Measurements from ENCODE around the gene SLC25A28.

SLC25A28 gene, protein sequence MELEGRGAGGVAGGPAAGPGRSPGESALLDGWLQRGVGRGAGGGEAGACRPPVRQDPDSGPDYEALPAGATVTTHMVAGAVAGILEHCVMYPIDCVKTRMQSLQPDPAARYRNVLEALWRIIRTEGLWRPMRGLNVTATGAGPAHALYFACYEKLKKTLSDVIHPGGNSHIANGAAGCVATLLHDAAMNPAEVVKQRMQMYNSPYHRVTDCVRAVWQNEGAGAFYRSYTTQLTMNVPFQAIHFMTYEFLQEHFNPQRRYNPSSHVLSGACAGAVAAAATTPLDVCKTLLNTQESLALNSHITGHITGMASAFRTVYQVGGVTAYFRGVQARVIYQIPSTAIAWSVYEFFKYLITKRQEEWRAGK

DNA sequence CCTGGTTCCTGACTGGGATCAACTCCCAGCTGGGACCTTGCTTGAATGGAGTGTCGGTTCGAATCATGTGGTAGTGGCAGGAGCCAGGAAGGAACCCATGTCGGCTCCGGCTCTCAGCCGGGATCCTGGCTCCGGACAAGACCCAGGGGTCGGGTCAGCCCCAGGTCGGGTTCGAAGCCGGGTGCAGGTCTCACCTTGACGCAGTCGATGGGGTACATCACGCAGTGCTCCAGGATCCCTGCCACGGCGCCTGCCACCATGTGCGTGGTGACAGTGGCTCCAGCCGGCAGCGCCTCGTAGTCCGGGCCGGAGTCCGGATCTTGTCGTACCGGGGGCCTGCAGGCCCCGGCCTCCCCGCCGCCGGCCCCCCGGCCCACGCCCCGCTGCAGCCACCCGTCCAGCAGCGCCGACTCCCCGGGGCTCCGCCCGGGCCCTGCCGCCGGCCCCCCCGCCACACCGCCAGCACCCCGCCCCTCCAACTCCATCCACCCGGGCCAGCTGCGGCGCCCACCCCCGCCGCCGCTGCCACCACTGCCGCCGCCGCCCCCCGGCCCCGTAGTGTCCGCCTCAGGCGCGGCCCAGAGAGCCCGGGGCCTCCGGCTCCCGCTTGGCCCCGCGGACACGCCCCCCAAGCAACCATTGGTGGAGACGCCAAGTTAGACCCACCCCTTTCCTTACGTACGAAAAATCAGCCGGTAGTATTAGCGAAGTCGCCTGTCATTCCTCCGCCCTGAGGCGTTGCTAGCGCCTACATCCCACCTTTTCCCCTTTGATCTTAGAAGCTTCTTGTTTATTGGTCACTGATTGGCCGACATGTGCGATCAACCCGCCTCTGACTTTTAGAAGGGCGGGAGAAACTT lies at the start of gene SLC25A28:
TSS of gene SLC25A28 (minus strand) at position 589 of the 860 bp plus-strand sequence. CDS start at position 485, 104 bp downstream.
- in situ Hi-C loops (cut with HindIII; ENCODE audit: low sequenced_read_pairs): loop anchor here (25.0 kb wide), 1 partner anchor 183 kb away; the partner anchor contains the start of gene GOT1

DNA sequence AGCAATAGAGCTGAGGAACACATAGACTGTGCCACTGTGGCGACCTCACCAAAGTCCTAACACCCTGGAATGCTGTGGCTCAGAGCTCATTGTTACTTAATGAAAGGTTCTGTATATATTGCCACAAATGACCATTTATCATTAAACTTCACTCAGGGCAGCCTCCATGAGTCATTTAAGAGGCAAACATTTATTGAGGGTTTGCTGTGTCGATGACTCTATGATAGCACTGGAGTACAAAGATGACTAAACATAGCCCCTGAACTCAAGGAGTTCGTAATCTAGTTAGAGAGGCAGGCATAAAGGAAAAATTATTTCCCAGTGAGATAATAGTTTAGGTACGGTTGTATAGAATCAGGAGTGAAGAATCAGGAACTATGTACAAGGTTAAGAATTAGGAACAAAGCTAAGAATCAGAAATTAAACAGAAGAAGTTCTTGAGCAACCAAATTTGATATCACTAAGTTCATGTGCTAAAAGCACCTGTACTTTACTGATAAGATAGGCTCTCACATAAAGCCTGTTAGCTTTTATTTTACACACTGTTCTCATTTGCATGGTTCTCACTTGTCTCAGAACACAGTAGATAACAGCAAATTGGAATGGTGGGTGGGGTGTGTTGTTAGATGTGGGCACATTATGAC lies 47.0 kb upstream of the SLC25A28 start:
- in situ Hi-C loops (cut with HindIII; ENCODE audit: low sequenced_read_pairs): no loop called here

DNA sequence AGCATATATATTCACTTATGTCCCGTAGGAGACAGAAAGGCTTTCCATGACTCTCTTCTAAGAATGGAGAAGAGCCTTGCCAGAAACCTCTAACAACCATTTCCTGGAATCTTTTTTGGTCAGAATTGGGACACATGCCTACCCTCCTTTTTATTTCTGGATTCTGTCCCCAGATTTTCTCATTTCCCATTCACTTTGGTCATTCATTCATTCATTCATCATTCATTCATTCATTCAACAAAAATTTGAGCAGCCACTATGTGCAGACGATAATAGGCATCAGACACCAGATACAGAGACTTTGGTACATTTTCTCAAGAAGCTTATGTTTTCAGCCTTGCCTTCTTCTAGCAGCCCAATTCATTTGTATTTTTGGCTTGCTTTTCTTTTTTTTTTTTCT lies 45.1 kb upstream of the SLC25A28 start:
- in situ Hi-C loops (cut with HindIII; ENCODE audit: low sequenced_read_pairs): no loop called here

DNA sequence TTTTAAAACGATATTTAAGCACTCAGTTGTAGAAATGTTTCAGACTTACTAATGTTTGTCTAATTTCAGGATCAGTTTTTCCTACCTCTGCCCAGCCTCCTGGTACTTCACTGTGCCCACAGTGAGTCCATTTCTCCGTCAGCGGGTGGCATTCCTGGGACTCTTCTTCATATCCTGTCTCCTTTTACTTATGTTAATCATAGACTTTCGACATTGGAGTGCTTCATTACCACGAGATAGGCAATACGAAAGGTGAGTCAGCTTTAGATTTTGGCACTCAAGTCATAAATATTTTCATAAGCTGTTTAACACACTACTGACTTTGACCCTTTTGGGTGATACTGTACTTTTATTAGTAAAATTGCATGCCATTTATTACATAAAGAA lies 41.1 kb upstream of the SLC25A28 start:
- in situ Hi-C loops (cut with HindIII; ENCODE audit: low sequenced_read_pairs): no loop called here

DNA sequence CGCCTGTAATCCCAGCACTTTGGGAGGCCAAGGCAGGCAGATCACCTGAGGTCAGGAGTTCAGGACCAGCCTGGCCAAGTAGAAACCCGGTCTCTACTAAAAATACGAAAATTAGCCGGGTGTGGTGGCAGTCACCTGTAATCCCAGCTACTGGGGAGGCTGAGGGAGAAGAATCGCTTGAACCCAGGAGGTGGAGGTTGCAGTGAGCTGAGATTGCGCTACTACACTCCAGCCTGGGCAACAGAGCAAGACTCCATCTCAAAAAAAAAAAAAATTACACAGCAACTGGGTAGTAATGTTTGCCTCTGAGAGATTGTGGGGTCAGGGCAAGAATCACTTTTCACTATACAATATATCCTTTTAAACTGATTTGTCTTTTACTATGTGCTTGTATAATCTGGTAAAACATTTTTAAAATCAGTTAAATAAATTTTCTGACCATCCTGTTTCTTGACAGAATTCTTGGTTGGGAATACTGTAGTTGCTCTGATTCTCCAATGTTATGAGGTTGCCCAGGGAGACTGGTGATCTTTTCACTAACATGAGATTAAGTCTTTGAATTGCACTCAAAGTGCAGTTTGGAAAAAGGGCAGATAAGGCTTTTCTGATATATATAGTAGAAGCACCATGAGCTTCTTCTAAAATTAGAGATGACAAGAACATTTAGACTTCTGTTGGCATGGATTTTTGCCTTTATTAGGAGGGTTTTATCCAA lies 40.6 kb upstream of the SLC25A28 start:
- in situ Hi-C loops (cut with HindIII; ENCODE audit: low sequenced_read_pairs): no loop called here

DNA sequence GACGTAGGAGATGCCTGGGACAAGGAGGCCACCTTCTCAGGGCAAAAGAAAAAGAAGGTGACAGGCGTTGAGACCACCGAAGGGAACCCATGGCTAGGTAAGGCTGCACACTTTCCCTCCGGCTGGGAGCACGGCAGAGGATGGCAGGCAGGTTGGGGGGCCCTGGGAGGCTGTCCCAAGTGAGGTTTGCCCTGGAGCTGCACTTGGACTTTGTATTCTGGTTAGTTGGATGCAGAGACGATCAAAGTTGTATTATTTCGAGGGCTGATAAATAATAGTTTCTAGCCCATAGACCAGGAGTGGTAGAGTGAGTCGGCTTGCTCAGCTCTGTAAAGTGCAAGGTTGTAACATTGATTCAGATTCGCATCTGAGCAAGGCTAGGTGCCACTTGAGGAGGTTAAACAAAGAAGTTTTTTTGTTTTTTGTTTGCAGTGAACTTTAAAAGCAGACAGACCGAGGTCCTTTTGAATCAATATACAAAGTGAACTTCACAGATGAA lies 39.7 kb upstream of the SLC25A28 start:
- in situ Hi-C loops (cut with HindIII; ENCODE audit: low sequenced_read_pairs): no loop called here

DNA sequence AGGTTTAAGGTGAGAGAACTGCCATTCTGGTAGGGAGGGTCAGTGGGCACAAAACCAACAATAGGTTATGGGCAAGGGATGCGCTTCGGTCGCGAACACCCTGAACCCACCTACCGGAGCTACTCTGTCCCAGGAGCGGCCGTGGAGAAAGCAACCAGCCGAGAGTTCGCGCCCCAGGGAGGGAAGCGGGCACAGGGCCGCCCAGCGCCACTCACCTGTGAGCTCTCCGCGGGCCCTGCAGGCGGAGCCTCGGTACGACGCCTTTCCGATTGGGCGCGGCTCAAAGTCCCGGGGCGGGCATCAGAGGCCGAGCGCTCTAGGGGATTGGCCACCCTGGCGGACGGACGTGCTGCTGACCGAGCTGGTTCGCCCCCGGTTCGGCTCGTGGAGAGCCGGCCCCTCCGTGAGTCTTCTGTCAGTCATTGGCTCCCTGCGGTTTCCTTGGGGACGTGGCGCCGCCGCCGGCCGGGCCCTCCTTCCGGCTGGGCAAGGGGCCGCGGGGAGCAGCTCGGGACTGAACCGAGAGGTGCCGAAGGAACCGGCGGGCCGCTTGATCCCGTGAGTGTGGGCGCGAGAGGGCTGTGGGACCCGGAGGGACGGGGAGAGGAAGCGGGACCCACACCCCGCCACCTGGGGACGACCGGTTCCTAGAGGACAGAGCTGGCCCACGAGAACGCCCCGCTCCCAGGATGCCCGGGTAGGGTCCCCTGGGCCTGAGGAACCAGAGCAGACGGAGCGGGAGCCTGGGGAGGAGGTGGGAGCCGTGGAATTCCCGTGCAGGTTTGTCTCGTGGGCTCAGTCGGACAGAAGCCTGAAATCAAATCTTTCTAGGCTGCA lies 39.0 kb upstream of the SLC25A28 start, which contains the start of gene ENTPD7:
TSS of gene ENTPD7 (plus strand) at position 479 of the 837 bp plus-strand sequence. CDS start 448 bp downstream, outside the sequence.
- in situ Hi-C loops (cut with HindIII; ENCODE audit: low sequenced_read_pairs): no loop called here

DNA sequence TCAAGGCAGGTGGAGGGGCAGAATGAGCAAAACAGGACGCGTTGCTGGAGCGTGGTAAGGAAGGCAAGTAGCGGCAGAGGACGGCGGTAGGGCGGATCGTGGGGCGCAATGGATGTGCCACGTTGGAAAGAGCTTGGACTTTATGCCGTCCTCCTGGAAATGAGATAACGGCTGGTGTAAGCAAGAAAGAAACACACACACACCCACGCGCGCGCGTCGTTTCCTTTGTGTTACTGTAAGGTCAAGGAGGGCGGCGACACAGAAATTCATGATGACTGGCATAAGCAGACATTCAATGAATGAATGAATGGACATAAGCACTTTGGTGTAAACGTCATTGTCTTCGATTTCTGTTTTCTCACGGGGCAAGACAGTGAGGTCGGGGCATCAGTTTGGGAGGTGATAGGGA lies 38.4 kb upstream of the SLC25A28 start:
- in situ Hi-C loops (cut with HindIII; ENCODE audit: low sequenced_read_pairs): no loop called here

DNA sequence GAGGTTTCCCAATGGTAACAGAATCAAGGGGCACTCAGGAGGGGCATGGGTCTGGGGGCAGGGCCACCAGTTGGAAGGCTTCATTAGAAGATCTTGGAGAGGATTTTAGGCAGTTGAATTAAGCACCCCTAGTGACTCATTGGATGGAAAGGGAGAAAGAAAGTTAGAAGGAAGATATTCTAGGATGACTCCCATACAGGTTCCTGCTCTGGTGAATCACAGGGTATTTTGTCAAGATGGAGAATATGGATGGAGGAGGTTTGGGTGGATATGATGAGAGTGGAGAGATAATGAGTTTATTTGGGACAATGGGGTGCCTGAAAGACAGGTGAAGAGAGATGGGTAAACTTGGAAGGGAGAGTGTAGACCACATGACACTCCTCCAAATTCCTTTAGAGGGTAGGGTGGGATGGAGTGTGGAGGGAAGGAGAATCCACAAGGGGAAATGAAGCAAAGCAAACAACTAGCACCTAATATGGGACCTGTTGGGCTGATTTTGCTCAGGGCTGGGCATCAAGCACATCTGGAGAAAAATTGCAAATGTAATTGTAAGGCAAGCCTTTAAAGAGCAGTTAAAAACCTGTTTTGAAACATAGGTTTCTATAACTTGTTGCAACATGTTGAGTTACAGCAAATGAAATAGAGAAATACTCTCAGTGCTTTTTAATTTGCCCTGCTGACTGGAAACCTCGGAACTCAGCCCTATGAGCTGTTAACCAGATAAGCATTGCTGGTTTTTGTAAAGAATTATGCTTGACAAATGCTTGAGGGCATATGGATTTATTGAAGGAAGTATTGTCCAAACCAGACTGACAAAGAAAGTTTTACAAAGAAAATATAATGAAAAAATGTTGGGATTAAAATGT lies 36.2 kb upstream of the SLC25A28 start:
- in situ Hi-C loops (cut with HindIII; ENCODE audit: low sequenced_read_pairs): no loop called here

DNA sequence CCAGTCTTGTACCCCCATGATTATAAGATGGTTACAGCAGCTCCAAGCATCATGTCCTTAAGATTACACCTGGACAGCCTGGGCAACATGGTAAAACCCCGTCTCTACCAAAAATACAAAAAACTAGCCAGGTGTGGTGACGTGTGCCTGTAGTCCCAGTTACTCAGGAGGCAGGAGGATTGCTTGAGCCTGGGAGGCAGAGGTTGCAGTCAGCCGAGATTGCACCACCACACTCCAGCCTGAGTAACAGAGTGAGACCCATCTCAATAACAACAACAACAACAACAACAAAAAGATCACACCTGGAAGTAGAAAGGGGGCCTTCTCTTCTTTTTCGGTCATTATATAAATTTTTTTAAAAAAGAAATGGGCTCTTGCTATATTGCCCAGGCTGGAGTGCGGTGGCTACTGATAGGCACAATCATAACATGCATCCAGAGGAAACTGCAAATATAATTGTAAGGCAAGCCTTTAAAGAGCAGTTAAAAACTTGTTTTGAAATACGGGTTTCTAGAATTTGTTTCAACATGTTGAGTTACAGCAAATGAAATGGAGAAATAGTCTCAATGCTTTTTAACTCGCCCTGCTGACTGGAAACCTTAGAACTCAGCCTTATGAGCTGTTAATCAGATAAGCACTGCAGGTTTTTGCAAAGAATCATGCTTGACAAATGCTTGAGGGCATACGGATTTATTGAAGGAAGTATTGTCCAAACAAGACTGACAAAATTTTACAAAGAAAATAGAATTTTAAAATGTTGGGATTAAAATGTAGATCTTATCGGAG lies 34.3 kb upstream of the SLC25A28 start:
- in situ Hi-C loops (cut with HindIII; ENCODE audit: low sequenced_read_pairs): no loop called here

DNA sequence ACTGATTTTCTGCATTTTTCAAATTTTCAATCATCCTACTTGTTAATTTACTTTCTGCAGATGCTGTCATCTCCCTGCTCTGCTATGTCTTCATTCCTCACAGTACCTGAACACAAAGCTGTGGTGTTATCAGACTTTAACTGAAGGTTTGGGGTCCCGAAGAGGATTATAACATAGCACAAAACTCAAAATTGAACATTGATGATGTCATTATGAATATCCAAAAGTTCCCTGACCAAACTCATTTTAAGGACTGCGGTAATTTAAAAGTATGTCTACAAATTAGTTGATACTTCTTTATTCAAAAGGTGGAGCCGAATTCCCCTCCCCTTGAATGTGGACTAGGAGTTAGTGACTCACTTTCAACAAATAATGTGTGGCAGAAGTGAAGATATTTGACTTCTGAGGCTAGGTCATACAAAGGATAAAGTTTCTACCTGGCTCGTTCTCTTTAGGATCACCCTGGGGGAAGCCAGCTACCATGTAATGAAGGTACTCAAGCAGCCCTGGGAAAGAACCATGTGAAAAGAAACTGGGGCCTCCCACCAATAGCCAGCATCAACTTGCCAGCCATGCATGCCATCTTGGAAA lies 32.7 kb upstream of the SLC25A28 start:
- in situ Hi-C loops (cut with HindIII; ENCODE audit: low sequenced_read_pairs): no loop called here

DNA sequence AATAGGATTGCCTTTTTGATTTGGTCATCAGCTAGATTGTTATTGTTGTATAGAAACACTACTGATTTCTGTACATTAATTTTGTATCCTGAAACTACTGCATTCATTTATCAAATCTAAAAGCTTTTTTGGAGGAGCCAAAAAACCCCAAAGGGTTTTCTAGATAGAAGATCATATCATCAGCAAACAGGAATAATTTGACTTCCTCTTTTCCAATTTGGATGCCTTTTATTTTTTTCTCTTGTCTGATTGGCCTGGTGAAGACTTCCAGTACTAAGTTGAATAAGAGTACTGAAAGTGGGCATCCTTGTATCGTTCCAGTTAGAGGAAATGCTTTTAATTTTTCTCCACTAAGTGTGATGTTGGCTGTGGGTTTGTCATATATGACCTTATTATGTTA lies 28.5 kb upstream of the SLC25A28 start:
- in situ Hi-C loops (cut with HindIII; ENCODE audit: low sequenced_read_pairs): no loop called here

DNA sequence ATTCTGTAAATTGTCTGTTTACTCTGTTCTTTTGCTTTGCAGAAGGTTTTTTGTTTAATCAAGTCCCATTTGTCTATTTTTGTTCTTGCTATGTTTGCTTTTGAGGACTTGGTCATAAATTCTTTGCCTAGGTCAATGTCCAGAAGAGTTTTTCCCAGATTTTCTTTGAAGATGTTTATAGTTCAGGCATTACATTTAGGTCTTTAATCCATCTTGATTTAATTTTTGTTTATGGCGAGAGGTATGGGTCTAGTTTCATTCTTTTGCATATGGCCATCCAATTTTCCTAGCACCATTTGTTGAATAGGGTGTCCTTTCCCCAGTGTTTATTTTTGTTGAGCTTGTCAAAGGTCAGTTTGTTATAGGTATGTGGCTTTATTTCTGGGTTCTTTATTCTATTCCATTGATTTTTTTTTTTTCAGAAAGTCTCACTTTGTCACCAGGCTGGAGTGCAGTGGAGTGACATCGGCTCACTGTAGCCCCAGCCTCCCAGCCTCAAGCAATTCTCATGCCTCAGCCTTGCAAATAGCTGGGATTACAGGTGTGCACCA lies 27.4 kb upstream of the SLC25A28 start:
- in situ Hi-C loops (cut with HindIII; ENCODE audit: low sequenced_read_pairs): no loop called here

DNA sequence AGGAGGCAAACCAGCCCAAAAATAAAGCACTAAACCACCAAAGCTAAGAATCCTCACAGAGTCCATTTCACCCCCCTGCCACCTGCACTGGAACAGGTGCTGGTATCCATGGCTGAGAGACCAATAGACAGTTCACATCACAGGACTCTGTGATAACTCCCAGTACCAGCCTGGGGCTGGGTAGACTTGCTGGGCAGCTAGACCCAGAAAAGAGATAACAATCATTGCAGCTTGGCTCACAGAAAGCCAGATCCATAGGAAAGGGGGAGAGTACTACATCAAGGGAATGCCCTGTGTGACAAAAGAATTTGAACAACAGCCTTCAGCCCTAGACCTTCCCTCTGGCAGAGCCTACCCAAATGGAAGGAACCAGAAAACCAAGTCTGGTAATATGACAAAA lies 13.6 kb upstream of the SLC25A28 start:
- in situ Hi-C loops (cut with HindIII; ENCODE audit: low sequenced_read_pairs): no loop called here

DNA sequence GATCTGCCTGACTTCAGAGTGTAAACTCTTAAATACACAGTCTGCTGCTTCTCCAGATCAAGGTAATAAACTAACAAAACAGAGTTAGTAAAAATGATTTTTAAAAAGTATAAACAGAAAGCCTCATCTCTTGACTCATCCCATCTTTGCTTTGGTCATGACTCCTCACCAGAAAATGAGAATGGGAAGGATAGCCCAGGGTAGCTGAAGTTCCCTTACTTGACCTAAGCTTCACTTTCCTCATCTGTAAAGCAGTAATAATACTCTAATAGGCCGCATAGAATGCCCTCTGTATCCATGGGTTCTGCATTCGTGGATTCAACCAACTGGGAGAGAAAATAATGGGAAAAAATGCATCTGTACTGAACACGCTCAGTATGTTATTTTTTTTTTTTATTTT lies 11.3 kb upstream of the SLC25A28 start:
- in situ Hi-C loops (cut with HindIII; ENCODE audit: low sequenced_read_pairs): no loop called here

DNA sequence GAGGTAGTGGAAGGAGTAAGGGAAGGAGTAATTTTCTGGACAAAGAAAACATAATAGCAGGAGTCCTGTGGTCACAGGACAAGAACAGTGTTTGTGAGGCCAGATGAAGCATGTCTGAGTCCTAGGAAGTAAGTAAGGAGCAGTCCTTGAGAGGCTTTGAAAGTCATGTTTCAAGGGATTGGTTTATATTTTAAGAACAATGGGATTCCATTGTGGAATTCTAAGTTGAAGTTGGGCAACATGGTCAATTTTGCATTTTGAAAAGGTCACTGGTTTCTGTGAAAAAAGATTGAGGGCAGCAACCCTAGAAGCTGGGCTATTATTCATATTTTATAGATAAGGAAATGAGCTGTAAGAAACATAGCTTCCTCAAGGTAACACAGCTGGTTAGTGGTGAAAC lies 10.8 kb upstream of the SLC25A28 start:
- in situ Hi-C loops (cut with HindIII; ENCODE audit: low sequenced_read_pairs): no loop called here

DNA sequence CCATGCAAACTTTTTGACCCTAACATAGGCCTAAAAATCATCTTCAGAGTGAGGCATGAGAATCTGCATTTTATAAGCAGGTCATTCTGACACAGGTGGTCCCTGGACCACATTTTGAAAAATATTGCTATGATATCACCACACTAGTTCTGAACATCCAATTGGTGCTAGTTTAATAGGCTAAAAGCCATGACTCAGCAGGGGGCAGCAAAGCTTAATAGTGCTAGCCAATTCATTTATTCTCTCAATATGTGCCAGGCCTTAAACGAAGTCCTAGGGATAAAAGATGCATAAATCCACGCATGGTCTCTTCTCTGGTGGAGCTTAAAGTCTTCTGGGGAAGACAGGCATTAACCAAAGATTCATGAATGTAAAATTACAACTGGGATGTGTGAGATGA lies 10.2 kb upstream of the SLC25A28 start:
- in situ Hi-C loops (cut with HindIII; ENCODE audit: low sequenced_read_pairs): no loop called here
